Smooth muscle cell (in vitro differentiated cells): ENCODE measurements around the gene RPS5. TPM values are rescaled to one million over a fixed set of nuclear protein-coding genes. Genes with fewer than 3 reads are reported as not detected.

Experiments used
- DNase-seq: peaks from one replicate; lab custom pipeline; 2025; ENCODE audit not compliant: unreplicated experiment; lab: John Stamatoyannopoulos, UW
- H2AFZ ChIP-seq: fragments of 200-600 bp; sonication (generic); 2 replicates; pipeline ENCODE4 v1.6.0; 2016; ENCODE audit warnings: antibody characterized with exemption, low read depth, mild to moderate bottlenecking
- H3F3A ChIP-seq: fragments of 200-600 bp; sonication (generic); 2 replicates; pipeline ENCODE4 v1.6.0; 2017; ENCODE audit warnings: antibody characterized with exemption, low read depth
- H3K27ac ChIP-seq: fragments of 200-600 bp; sonication (generic); 2 replicates; pipeline ENCODE4 v1.5.1; 2016; ENCODE audit warnings: low read depth, mild to moderate bottlenecking
- H3K27me3 ChIP-seq: fragments of 200-600 bp; sonication (generic); 2 replicates; pipeline ENCODE4 v1.6.1; 2016; ENCODE audit warnings: low read depth, mild to moderate bottlenecking
- H3K36me3 ChIP-seq: fragments of 200-600 bp; sonication (generic); 2 replicates; pipeline ENCODE4 v1.5.1; 2016; ENCODE audit warnings: low read depth
- H3K4me1 ChIP-seq: fragments of 200-600 bp; sonication (generic); 2 replicates; pipeline ENCODE4 v1.5.1; 2016; ENCODE audit warnings: low read depth
- H3K4me2 ChIP-seq: fragments of 200-600 bp; sonication (generic); 2 replicates; pipeline ENCODE4 v1.6.0; 2016; ENCODE audit warnings: mild to moderate bottlenecking
- H3K4me3 ChIP-seq: fragments of 200-600 bp; sonication (generic); 2 replicates; pipeline ENCODE4 v1.5.1; 2016; ENCODE audit warnings: mild to moderate bottlenecking
- H3K79me2 ChIP-seq: fragments of 200-600 bp; sonication (generic); 2 replicates; pipeline ENCODE4 v1.6.0; 2016; ENCODE audit warnings: low read depth, mild to moderate bottlenecking
- H3K9ac ChIP-seq: fragments of 200-600 bp; sonication (generic); 2 replicates; pipeline ENCODE4 v1.6.0; 2016; ENCODE audit warnings: low read depth
- H3K9me3 ChIP-seq: fragments of 200-600 bp; sonication (generic); replicated peaks from 2 replicates; pipeline ENCODE4 v1.5.1; 2016; ENCODE audit warnings: low read depth
- H4K20me1 ChIP-seq: fragments of 200-600 bp; sonication (generic); 2 replicates; pipeline ENCODE4 v1.6.0; 2016; ENCODE audit warnings: low read depth
- WGBS: methylation state at CpG from one replicate; pipeline ENCODE4 v1.1.7; 2016; ENCODE audit warnings: low lambda C conversion rate; 5-methylcytosine and 5-hydroxymethylcytosine counted together
- polyA plus RNA-seq: library from polyadenylated mRNA; unstranded; fragments of >200 nt; fragmentation: Nextera tagmentation; extraction: Ambion mirVana; gene quantifications from 2 replicates; pipeline ENCODE4 v1.2.1, GENCODE V29; 2016
- total RNA-seq: library from RNA; depleted of rRNA; stranded (reverse); fragments of >200 nt; gene quantifications from 2 replicates; pipeline ENCODE4 v1.2.3, GENCODE V29; 2014
- TF ChIP-seq, protein P1 (sequence below): fragments of 200-600 bp; sonication (generic); IDR thresholded peaks from 2 replicates; pipeline ENCODE4 v1.5.1; 2017; ENCODE audit warnings: borderline replicate concordance, mild to moderate bottlenecking, antibody characterized with exemption; ENCODE audit not compliant: insufficient read depth, poor library complexity, severe bottlenecking

RPS5 gene
- total and polyA plus RNA-seq, 2 experiments from 2014 or later, result 684 to 1,773 TPM

DNA sequence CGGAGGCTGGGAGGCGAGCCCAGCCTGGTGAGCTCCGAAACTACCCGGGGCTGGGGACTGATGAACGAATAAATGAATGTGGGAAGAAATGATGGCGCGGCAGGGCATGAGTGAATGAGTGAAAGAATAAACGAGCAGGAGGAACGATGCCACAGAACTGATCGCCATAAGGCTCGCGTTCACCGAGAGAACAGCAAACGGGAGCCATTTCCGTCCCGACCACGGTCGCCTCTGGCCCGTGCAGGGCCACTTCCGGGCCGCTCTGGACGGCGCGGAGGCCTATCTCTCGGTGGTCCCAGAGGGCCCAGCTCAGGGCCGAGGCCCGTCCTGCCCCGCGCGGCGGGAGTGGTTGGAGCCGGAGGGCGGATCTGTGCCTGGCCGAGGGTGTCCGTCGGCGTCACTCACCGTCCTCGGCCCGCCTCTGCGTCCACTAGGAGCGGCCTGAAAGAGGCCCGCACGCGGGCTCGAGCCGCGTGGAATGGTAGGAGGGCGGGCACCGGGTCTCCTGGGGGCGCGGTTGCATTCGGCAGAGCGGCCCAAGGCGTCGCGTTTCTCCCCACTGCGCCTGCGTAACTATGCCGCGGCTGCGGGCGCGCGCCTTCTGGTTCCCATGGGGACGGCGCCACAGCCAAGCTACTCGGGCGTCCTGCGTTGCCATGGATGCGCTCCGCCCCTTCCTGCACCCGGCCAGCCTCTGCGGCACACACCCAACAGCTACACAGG, 24.6 kb upstream of the RPS5 start, which contains the start of gene ZNF497:
Gene ZNF497, minus strand, starts transcription at position 480 of the 723 bp plus-strand sequence. CDS start 5,116 bp downstream, outside the sequence.
- peak within 1 kb of the TSS; percentile 65 for H3K4me3 ChIP-seq
- H3K36me3 ChIP-seq, result no peaks in the 10 kb centered on the region
- peak within 1 kb of the TSS; percentile 64 for H2AFZ ChIP-seq
- no peaks in the 10 kb centered on the region for H3K9me3 ChIP-seq
- H3K27ac ChIP-seq, result peak within 1 kb of the TSS; percentile 82
- no peaks in the 10 kb centered on the region for H4K20me1 ChIP-seq
- under 1% methylated on average over 73 of the region's 74 CpGs for WGBS
- no peaks in the 10 kb centered on the region for H3F3A ChIP-seq
- TF ChIP-seq, protein P1, sequence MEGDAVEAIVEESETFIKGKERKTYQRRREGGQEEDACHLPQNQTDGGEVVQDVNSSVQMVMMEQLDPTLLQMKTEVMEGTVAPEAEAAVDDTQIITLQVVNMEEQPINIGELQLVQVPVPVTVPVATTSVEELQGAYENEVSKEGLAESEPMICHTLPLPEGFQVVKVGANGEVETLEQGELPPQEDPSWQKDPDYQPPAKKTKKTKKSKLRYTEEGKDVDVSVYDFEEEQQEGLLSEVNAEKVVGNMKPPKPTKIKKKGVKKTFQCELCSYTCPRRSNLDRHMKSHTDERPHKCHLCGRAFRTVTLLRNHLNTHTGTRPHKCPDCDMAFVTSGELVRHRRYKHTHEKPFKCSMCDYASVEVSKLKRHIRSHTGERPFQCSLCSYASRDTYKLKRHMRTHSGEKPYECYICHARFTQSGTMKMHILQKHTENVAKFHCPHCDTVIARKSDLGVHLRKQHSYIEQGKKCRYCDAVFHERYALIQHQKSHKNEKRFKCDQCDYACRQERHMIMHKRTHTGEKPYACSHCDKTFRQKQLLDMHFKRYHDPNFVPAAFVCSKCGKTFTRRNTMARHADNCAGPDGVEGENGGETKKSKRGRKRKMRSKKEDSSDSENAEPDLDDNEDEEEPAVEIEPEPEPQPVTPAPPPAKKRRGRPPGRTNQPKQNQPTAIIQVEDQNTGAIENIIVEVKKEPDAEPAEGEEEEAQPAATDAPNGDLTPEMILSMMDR, result no peak
- H3K79me2 ChIP-seq, result no peaks in the 10 kb centered on the region
- H3K9ac ChIP-seq, result peak within 1 kb of the TSS; percentile 74
- peak; percentile 89 for DNase-seq
- H3K27me3 ChIP-seq, result no peaks in the 10 kb centered on the region
- peak within 1 kb of the TSS; percentile 83 for H3K4me2 ChIP-seq
- H3K4me1 ChIP-seq, result peaks cover 7% of the 10 kb centered on the region

DNA sequence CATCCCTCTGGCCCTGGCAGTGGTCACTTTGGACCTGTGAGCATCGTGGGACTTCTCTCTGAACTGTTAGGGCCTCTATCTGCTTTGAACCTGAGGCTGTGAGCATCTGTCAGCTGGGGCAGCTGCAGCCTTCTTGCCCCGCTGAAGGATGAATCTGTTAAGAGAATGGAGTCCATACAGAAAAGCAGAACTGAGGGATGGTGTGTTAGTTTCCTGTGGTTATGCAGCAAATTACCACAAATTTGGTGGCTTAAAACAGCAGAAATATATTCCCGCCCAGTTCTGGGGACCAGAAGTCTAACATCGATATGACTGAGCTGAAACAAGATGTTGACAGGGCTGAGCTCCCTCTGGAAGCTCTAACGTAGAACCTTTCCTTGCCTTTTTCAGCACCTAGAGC, 22.9 kb upstream of the RPS5 start:
- no peak overlapping the region for H3K27ac ChIP-seq
- TF ChIP-seq, protein P1, result no peak
- H3K9ac ChIP-seq, result no peak overlapping the region
- no peak overlapping the region for H3K4me2 ChIP-seq
- no peak overlapping the region for H3K4me3 ChIP-seq
- no peaks in the 10 kb centered on the region for H3K27me3 ChIP-seq
- DNase-seq, result no peak
- peaks cover 7% of the 10 kb centered on the region for H3K4me1 ChIP-seq
- no peaks in the 10 kb centered on the region for H3K36me3 ChIP-seq
- H4K20me1 ChIP-seq, result no peaks in the 10 kb centered on the region
- WGBS, result 92% methylated on average over 5 of the region's 5 CpGs
- no peak overlapping the region for H2AFZ ChIP-seq
- no peaks in the 10 kb centered on the region for H3F3A ChIP-seq
- H3K79me2 ChIP-seq, result no peaks in the 10 kb centered on the region
- no peaks in the 10 kb centered on the region for H3K9me3 ChIP-seq

DNA sequence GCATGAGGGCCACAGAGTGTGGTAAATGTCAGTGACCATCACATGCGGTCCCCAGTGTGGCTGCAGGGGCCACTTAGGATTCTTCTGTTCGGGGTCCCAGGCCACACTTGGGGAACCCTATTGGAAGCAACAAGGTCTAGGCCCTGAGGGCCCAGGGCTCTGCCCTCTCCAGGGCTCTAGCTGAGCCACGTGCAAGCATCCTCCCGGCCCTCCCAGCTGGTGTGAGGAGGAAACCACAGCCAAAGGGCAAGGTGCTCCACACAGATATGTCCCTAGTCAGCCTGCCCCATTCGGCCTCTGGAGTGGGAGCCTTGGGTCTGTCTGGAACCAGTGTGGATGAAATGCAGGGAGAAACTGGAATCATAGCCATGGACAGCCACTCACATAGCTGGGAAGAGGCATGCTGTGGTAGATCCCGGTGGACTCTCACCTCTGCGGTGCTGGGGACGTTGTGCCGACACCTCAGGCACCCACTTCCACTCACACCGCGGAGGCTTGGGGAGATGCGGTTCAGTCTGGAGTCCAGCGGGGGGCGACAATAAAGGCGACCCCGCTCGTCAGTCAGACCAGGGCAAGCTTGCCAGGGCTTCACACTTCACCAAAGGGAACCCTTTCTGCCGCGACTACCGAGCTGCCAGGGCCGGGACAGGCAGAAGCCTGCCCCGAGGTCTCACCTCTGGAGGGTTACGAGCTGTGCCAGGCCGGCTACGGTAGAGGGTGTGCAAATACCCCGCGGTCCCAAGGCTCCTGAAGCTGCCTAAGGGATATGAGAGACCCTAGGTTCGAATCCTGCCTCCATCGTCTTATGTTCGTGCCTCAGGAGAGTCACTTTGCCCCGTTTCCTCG, 20.3 kb upstream of the RPS5 start:
- no peaks in the 10 kb centered on the region for H3K36me3 ChIP-seq
- H3K79me2 ChIP-seq, result no peaks in the 10 kb centered on the region
- no peak overlapping the region for H3K4me2 ChIP-seq
- H3K27me3 ChIP-seq, result no peaks in the 10 kb centered on the region
- WGBS, result 95% methylated on average over 32 of the region's 32 CpGs
- TF ChIP-seq, protein P1, result no peak
- H3K27ac ChIP-seq, result no peak overlapping the region
- no peaks in the 10 kb centered on the region for H3F3A ChIP-seq
- peaks cover under 1% of the 10 kb centered on the region for H3K4me1 ChIP-seq
- no peaks in the 10 kb centered on the region for H3K9me3 ChIP-seq
- H3K9ac ChIP-seq, result no peak overlapping the region
- no peak overlapping the region for H3K4me3 ChIP-seq
- no peak overlapping the region for H2AFZ ChIP-seq
- DNase-seq, result no peak
- no peaks in the 10 kb centered on the region for H4K20me1 ChIP-seq
